GM10266 (cell line): ENCODE measurements around the gene ACRBP.
"Not testable (repeated sequence)": the region's sequence is repeated elsewhere in the genome, so short reads cannot be mapped to it uniquely, and the experiment has no call there.

Experiments used
- DNase-seq: peaks from one replicate; pipeline ENCODE4 v3.0.0; 2012; ENCODE audit errors: extremely low spot score
- CTCF ChIP-seq: IDR thresholded peaks from 2 replicates; pipeline ENCODE4 v1.5.1; 2012; ENCODE audit warnings: mild to moderate bottlenecking, low read depth; ENCODE audit not compliant: control insufficient read depth, insufficient read depth; ENCODE audit errors: missing control alignments

ACRBP gene

GRCh38 chr12:6602526-6602925 lies 44.7 kb downstream of the ACRBP start:
- TF ChIP-seq CTCF, result no peak
- DNase-seq, result no peak

GRCh38 chr12:6595673-6596072 lies 51.6 kb downstream of the ACRBP start:
- not testable (repeated sequence) for DNase-seq

- no peak for TF ChIP-seq CTCF
- no peak for DNase-seq
Measured at GRCh38 chr12:6592087-6592486, 55.1 kb downstream of the ACRBP start.
